Measurements from ENCODE around the gene ADGRV1.

- TF ChIP-seq ZNF274 (IDR thresholded peaks at IDR 0.05; ENCODE audit: low read length) (no peak), ZNF274 (tag by site-specific recombination; IDR thresholded peaks at IDR 0.05; ENCODE audit: borderline replicate concordance) (no peak), CTCF (tag by site-specific recombination; IDR thresholded peaks at IDR 0.05) (no peak), ZNF548 (tag by site-specific recombination; IDR thresholded peaks at IDR 0.05) (no peak)
Observed at GRCh38 chr5:90909101-90909503, 350.5 kb downstream of the ADGRV1 start.
